ENCODE measurements around the gene POGZ.

POGZ gene

DNA sequence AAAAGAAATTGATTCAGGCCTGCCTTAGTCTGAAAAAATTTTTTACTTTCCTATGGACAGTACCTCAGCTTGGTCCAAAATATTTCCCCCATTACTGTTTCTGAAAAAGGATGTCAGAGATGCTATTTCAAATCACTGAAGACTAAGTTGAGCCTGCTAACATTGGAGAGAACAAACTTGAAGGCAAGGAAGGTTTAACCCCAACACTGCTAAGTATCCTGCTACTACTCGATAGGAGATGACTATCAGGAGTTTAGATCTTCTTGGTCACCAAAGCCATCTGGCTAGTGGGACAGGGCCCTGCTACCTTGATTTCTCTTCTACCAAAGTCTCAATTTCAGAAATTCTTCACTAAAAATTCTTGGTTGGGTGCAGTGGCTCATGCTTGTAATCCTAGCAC lies 22.7 kb upstream of the POGZ start:
- no peak for DNase-seq
- H3K4me3 ChIP-seq (ENCODE audit: insufficient read depth in 1 of 2, low read depth in 1 of 2, low read length in 2 of 2): no peak overlapping the region
- H3K23ac ChIP-seq (ENCODE audit: low read length in 2 of 2): no peak overlapping the region
- no peak overlapping the region for H3K4ac ChIP-seq (ENCODE audit: low read depth in 1 of 2, low read length in 2 of 2)
- no peak overlapping the region for H3K27ac ChIP-seq (ENCODE audit: low read length, poor library complexity, severe bottlenecking)
- no peak overlapping the region for H2BK12ac ChIP-seq (ENCODE audit: low read length in 2 of 2)
- H3K14ac ChIP-seq (ENCODE audit: low read length in 2 of 2): no peak overlapping the region
- no peak overlapping the region for H2BK5ac ChIP-seq (ENCODE audit: low read depth, low read length, poor library complexity, severe bottlenecking)
- peaks cover 0 to 4% of the 10 kb centered on the region in 2 experiments for H3K27me3 ChIP-seq (ENCODE audit: control insufficient read depth in 1 of 2, insufficient read depth in 1 of 2, low read length in 2 of 2)
- 97% methylated on average over 1 of the region's 1 CpG for WGBS
- no peak overlapping the region for H3K9ac ChIP-seq (ENCODE audit: low read length)
- H3K9me3 ChIP-seq (ENCODE audit: control insufficient read depth, low read length): peaks cover 5% of the 10 kb centered on the region
- no peak overlapping the region for H4K8ac ChIP-seq (ENCODE audit: low read length)
- H3K36me3 ChIP-seq (ENCODE audit: control insufficient read depth in 1 of 2, insufficient read depth in 2 of 2, low read depth in 1 of 2, low read length in 2 of 2): no peaks in the 10 kb centered on the region
- H2BK15ac ChIP-seq (ENCODE audit: low read depth, poor library complexity, severe bottlenecking): no peak overlapping the region
- no peak overlapping the region for H2AFZ ChIP-seq (ENCODE audit: low read depth, low read length)
- no peak overlapping the region for H2AK5ac ChIP-seq (ENCODE audit: low read length, severe bottlenecking)
- no peaks in the 10 kb centered on the region for H3K4me1 ChIP-seq (ENCODE audit: control insufficient read depth, insufficient read depth, low read depth, low read length)
- no peak overlapping the region for H3K18ac ChIP-seq (ENCODE audit: low read depth in 1 of 2, low read length in 2 of 2)
- no peak overlapping the region for H3K4me2 ChIP-seq (ENCODE audit: low read length, poor library complexity, severe bottlenecking)
- no peaks in the 10 kb centered on the region for H3K79me1 ChIP-seq (replicated peaks; ENCODE audit: low read length, poor library complexity, severe bottlenecking)
- no peak overlapping the region for H2BK120ac ChIP-seq (ENCODE audit: low read depth, low read length)
- no peak overlapping the region for H4K91ac ChIP-seq (ENCODE audit: low read length)

DNA sequence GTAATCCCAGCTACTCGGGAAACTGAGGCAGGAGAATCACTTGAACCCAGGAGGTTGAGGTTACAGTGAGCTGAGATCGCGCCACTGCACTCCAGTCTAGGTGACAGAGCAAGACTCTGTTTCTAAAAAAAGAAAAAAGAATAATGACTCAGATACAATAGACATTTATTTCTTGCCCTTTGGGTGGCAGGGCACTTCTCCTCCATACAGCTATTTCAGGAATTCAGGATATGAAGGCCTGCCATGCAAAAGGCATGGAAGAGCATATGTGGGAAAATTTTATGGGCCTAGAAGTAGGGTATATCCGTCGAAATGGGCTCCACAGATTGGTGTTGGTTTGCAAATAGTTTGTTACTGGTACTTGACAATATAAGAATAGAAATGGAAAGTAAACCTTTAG lies 20.2 kb upstream of the POGZ start:
- WGBS: 79% methylated on average over 3 of the region's 5 CpGs
- H3K4me1 ChIP-seq (ENCODE audit: control insufficient read depth, insufficient read depth, low read depth, low read length): peaks cover 2% of the 10 kb centered on the region
- H2AFZ ChIP-seq (ENCODE audit: low read depth, low read length): no peak overlapping the region

GRCh38 chr1:151478923-151479322 lies 19.6 kb upstream of the POGZ start:
- 90% methylated on average over 2 of the region's 2 CpGs for WGBS
- no peak overlapping the region for H2BK15ac ChIP-seq (ENCODE audit: low read depth, poor library complexity, severe bottlenecking)
- H4K8ac ChIP-seq (ENCODE audit: low read length): no peak overlapping the region
- H2AFZ ChIP-seq (ENCODE audit: low read depth, low read length): no peak overlapping the region
- H2AK5ac ChIP-seq (ENCODE audit: low read length, severe bottlenecking): no peak overlapping the region
- H3K23ac ChIP-seq (ENCODE audit: low read length in 2 of 2): no peak overlapping the region
- no peak overlapping the region for H3K14ac ChIP-seq (ENCODE audit: low read length in 2 of 2)
- H3K79me1 ChIP-seq (replicated peaks; ENCODE audit: low read length, poor library complexity, severe bottlenecking): no peaks in the 10 kb centered on the region
- H2BK120ac ChIP-seq (ENCODE audit: low read depth, low read length): no peak overlapping the region
- peaks cover 5% of the 10 kb centered on the region for H3K9me3 ChIP-seq (ENCODE audit: control insufficient read depth, low read length)
- peaks cover 0 to 4% of the 10 kb centered on the region in 2 experiments for H3K27me3 ChIP-seq (ENCODE audit: control insufficient read depth in 1 of 2, insufficient read depth in 1 of 2, low read length in 2 of 2)
- no peak overlapping the region for H3K27ac ChIP-seq (ENCODE audit: low read length, poor library complexity, severe bottlenecking)
- H3K4me3 ChIP-seq (ENCODE audit: insufficient read depth in 1 of 2, low read depth in 1 of 2, low read length in 2 of 2): no peak overlapping the region
- H3K4ac ChIP-seq (ENCODE audit: low read depth in 1 of 2, low read length in 2 of 2): no peak overlapping the region
- no peak for DNase-seq
- no peak overlapping the region for H4K91ac ChIP-seq (ENCODE audit: low read length)
- no peaks in the 10 kb centered on the region for H3K36me3 ChIP-seq (ENCODE audit: control insufficient read depth in 1 of 2, insufficient read depth in 2 of 2, low read depth in 1 of 2, low read length in 2 of 2)
- no peak overlapping the region for H3K9ac ChIP-seq (ENCODE audit: low read length)
- no peak overlapping the region for H3K4me2 ChIP-seq (ENCODE audit: low read length, poor library complexity, severe bottlenecking)
- no peak overlapping the region for H2BK5ac ChIP-seq (ENCODE audit: low read depth, low read length, poor library complexity, severe bottlenecking)
- no peak overlapping the region for H3K18ac ChIP-seq (ENCODE audit: low read depth in 1 of 2, low read length in 2 of 2)
- H2BK12ac ChIP-seq (ENCODE audit: low read length in 2 of 2): no peak overlapping the region
- peaks cover 2% of the 10 kb centered on the region for H3K4me1 ChIP-seq (ENCODE audit: control insufficient read depth, insufficient read depth, low read depth, low read length)

More for the DNA sequence above, 20.2 kb upstream of the POGZ start:
- H3K14ac ChIP-seq (ENCODE audit: low read length in 2 of 2): no peak overlapping the region
- no peak overlapping the region for H2BK12ac ChIP-seq (ENCODE audit: low read length in 2 of 2)
- no peak overlapping the region for H2BK120ac ChIP-seq (ENCODE audit: low read depth, low read length)
- H4K8ac ChIP-seq (ENCODE audit: low read length): no peak overlapping the region
- no peak overlapping the region for H2BK15ac ChIP-seq (ENCODE audit: low read depth, poor library complexity, severe bottlenecking)
- no peak overlapping the region for H3K27ac ChIP-seq (ENCODE audit: low read length, poor library complexity, severe bottlenecking)
- H3K9ac ChIP-seq (ENCODE audit: low read length): no peak overlapping the region
- H3K79me1 ChIP-seq (replicated peaks; ENCODE audit: low read length, poor library complexity, severe bottlenecking): no peaks in the 10 kb centered on the region
- no peak overlapping the region for H3K4me2 ChIP-seq (ENCODE audit: low read length, poor library complexity, severe bottlenecking)
- H2AK5ac ChIP-seq (ENCODE audit: low read length, severe bottlenecking): no peak overlapping the region
- no peaks in the 10 kb centered on the region for H3K36me3 ChIP-seq (ENCODE audit: control insufficient read depth in 1 of 2, insufficient read depth in 2 of 2, low read depth in 1 of 2, low read length in 2 of 2)
- H3K23ac ChIP-seq (ENCODE audit: low read length in 2 of 2): no peak overlapping the region
- no peak overlapping the region for H3K4ac ChIP-seq (ENCODE audit: low read depth in 1 of 2, low read length in 2 of 2)
- H3K4me3 ChIP-seq (ENCODE audit: insufficient read depth in 1 of 2, low read depth in 1 of 2, low read length in 2 of 2): no peak overlapping the region
- no peak overlapping the region for H2BK5ac ChIP-seq (ENCODE audit: low read depth, low read length, poor library complexity, severe bottlenecking)
- no peak overlapping the region for H3K18ac ChIP-seq (ENCODE audit: low read depth in 1 of 2, low read length in 2 of 2)
- DNase-seq: no peak
- H4K91ac ChIP-seq (ENCODE audit: low read length): no peak overlapping the region
- peaks cover 5% of the 10 kb centered on the region for H3K9me3 ChIP-seq (ENCODE audit: control insufficient read depth, low read length)
- peaks cover 0 to 4% of the 10 kb centered on the region in 2 experiments for H3K27me3 ChIP-seq (ENCODE audit: control insufficient read depth in 1 of 2, insufficient read depth in 1 of 2, low read length in 2 of 2)

GRCh38 chr1:151478140-151478812 lies 19.0 kb upstream of the POGZ start:
- peaks cover 0 to 4% of the 10 kb centered on the region in 2 experiments for H3K27me3 ChIP-seq (ENCODE audit: control insufficient read depth in 1 of 2, insufficient read depth in 1 of 2, low read length in 2 of 2)
- H2AFZ ChIP-seq (ENCODE audit: low read depth, low read length): no peak overlapping the region
- 100% methylated on average over 1 of the region's 1 CpG for WGBS

More at GRCh38 chr1:151478140-151478812, 19.0 kb upstream of the POGZ start:
- no peak overlapping the region for H2BK5ac ChIP-seq (ENCODE audit: low read depth, low read length, poor library complexity, severe bottlenecking)
- H3K4me3 ChIP-seq (ENCODE audit: insufficient read depth in 1 of 2, low read depth in 1 of 2, low read length in 2 of 2): no peak overlapping the region
- H2BK12ac ChIP-seq (ENCODE audit: low read length in 2 of 2): no peak overlapping the region
- DNase-seq: no peak
- no peak overlapping the region for H3K4me2 ChIP-seq (ENCODE audit: low read length, poor library complexity, severe bottlenecking)
- no peak overlapping the region for H2AK5ac ChIP-seq (ENCODE audit: low read length, severe bottlenecking)
- no peak overlapping the region for H4K91ac ChIP-seq (ENCODE audit: low read length)
- peak overlapping the region; percentile 52 for H2BK15ac ChIP-seq (ENCODE audit: low read depth, poor library complexity, severe bottlenecking)
- peaks cover 5% of the 10 kb centered on the region for H3K9me3 ChIP-seq (ENCODE audit: control insufficient read depth, low read length)
- H3K14ac ChIP-seq (ENCODE audit: low read length in 2 of 2): no peak overlapping the region
- no peak overlapping the region for H3K9ac ChIP-seq (ENCODE audit: low read length)
- no peaks in the 10 kb centered on the region for H3K36me3 ChIP-seq (ENCODE audit: control insufficient read depth in 1 of 2, insufficient read depth in 2 of 2, low read depth in 1 of 2, low read length in 2 of 2)
- no peak overlapping the region for H4K8ac ChIP-seq (ENCODE audit: low read length)
- no peak overlapping the region for H2BK120ac ChIP-seq (ENCODE audit: low read depth, low read length)
- peaks cover 5% of the 10 kb centered on the region for H3K4me1 ChIP-seq (ENCODE audit: control insufficient read depth, insufficient read depth, low read depth, low read length)
- H3K27ac ChIP-seq (ENCODE audit: low read length, poor library complexity, severe bottlenecking): no peak overlapping the region
- H3K79me1 ChIP-seq (replicated peaks; ENCODE audit: low read length, poor library complexity, severe bottlenecking): no peaks in the 10 kb centered on the region
- no peak overlapping the region for H3K23ac ChIP-seq (ENCODE audit: low read length in 2 of 2)
- no peak overlapping the region for H3K4ac ChIP-seq (ENCODE audit: low read depth in 1 of 2, low read length in 2 of 2)
- no peak overlapping the region for H3K18ac ChIP-seq (ENCODE audit: low read depth in 1 of 2, low read length in 2 of 2)
